ENCODE results near the gene OR51I1. TPM values are rescaled to one million over a fixed set of nuclear protein-coding genes. Genes with fewer than 3 reads are reported as not detected.

OR51I1 gene, protein sequence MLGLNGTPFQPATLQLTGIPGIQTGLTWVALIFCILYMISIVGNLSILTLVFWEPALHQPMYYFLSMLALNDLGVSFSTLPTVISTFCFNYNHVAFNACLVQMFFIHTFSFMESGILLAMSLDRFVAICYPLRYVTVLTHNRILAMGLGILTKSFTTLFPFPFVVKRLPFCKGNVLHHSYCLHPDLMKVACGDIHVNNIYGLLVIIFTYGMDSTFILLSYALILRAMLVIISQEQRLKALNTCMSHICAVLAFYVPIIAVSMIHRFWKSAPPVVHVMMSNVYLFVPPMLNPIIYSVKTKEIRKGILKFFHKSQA
- not detected for total RNA-seq

- no peak for DNase-seq (ENCODE audit: low spot score)
- ATAC-seq, result no peak
These were observed at the start of gene OR51I1 for GRCh38 chr11:5441414-5441813. TSS of gene OR51I1 (minus strand) at chr11:5441514. CDS start at chr11:5441514, 0 bp downstream.

GRCh38 chr11:5489576-5490357, 48.5 kb upstream of the OR51I1 start:
- DNase-seq (ENCODE audit: low spot score) (no peak), ATAC-seq (no peak)

DNA sequence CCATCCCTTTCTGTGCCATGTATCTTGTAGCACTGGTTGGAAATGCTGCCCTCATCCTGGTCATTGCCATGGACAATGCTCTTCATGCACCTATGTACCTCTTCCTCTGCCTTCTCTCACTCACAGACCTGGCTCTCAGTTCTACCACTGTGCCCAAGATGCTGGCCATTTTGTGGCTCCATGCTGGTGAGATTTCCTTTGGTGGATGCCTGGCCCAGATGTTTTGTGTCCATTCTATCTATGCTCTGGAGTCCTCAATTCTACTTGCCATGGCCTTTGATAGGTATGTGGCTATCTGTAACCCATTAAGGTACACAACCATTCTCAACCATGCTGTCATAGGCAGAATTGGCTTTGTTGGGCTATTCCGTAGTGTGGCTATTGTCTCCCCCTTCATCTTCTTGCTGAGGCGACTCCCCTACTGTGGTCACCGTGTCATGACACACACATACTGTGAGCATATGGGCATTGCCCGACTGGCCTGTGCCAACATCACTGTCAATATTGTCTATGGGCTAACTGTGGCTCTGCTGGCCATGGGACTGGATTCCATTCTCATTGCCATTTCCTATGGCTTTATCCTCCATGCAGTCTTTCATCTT, 47.6 kb upstream of the OR51I1 start:
- DNase-seq (ENCODE audit: low spot score) (no peak), ATAC-seq (no peak)

GRCh38 chr11:5488385-5488784, 47.1 kb upstream of the OR51I1 start, which contains the start of gene OR52D1:
TSS of gene OR52D1 (plus strand) at chr11:5488685. CDS start at chr11:5488707, 22 bp downstream.
- DNase-seq (ENCODE audit: low spot score) (no peak), ATAC-seq (no peak)

DNA sequence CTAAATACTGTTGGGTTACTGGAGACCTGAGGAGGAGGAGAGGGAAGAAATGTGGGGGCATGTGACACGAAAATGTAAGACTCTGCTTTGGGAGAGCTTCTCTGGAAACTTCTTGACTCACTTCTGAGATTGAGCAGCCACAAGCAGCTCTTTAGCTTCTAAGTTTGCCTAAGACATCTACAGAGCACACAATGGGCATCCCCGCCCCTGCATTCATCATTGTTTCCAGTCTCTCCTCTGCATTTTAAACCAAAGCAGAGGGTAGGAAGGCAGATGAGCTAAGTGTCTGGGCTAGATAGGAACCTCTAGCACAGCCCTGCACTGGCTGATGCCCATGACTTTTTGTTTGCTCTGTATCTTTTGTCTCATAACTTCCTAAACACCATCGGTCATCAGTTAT, 45.1 kb upstream of the OR51I1 start:
- ATAC-seq, result no peak
- no peak for DNase-seq (ENCODE audit: low spot score)

DNA sequence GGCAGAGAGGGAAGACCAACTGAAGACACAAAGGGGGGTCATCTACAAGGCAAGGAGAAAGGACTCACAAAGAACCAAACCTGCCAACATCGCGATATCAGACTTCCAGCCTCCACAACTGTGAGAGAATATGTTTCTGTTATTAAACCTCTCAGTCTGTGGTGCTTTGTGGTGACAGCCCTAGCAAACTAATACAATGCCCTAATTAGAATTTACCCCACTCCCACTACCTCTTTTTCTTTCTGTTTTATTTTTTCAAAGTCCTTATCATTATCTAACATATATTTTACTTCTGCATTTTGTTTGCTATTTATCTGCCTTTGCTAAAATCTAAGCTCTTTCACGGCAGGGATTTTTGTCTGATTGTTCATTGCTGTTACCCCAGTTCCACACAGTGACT, 44.7 kb upstream of the OR51I1 start:
- ATAC-seq (no peak), DNase-seq (ENCODE audit: low spot score) (no peak)

DNA sequence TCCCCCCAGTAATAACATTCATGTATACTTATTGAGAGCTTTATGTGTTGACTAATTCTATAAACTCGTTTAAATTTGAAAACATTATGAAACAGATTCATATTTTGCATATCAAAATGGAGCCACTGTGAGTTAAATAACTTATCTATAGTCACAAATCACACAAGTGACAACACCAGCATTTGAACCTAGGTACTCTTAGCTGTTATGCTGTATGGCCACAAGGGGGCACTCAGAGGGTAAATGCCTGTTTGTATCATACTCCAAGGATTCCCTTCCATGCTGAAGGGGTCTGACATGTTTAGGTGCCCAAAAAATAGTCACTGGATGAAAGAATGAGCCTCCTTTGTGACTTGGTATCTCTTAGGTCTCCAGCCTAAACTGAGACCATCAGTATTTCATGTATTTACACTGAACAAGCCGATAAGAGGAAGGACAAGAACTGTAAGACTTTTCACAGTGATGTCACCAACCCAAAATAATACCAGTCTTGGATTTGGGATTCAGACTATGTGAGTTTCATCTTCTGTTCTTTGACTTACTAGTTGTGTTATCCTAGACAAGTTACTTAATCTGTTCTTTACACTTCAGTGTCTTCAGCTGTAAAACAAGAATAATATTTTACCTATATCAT, 35.0 kb upstream of the OR51I1 start:
- ATAC-seq (peak; percentile 95), DNase-seq (ENCODE audit: low spot score) (peak; percentile 51)

GRCh38 chr11:5473921-5474320, 32.6 kb upstream of the OR51I1 start:
- no peak for ATAC-seq
- DNase-seq (ENCODE audit: low spot score), result no peak

GRCh38 chr11:5467527-5467926, 26.2 kb upstream of the OR51I1 start:
- ATAC-seq, result no peak

GRCh38 chr11:5460983-5461621, 19.8 kb upstream of the OR51I1 start:
- DNase-seq (ENCODE audit: low spot score), result no peak
- no peak for ATAC-seq

More at GRCh38 chr11:5467527-5467926, 26.2 kb upstream of the OR51I1 start:
- no peak for DNase-seq (ENCODE audit: low spot score)

- ATAC-seq, result peak; percentile 94
- no peak for DNase-seq (ENCODE audit: low spot score)
These were observed 8.1 kb upstream of the OR51I1 start for GRCh38 chr11:5449432-5449831.

- ATAC-seq (no peak), DNase-seq (ENCODE audit: low spot score) (no peak)
These were observed 7.7 kb upstream of the OR51I1 start, which contains the start of gene OR51I2 for GRCh38 chr11:5449023-5449422. TSS of gene OR51I2 (plus strand) at chr11:5449323. CDS start at chr11:5453489, 4,166 bp downstream.

GRCh38 chr11:5443835-5444393, 2.6 kb upstream of the OR51I1 start:
- no peak for DNase-seq (ENCODE audit: low spot score)
- ATAC-seq, result no peak

GRCh38 chr11:5423131-5423530, 18.2 kb downstream of the OR51I1 start:
- no peak for ATAC-seq
- no peak for DNase-seq (ENCODE audit: low spot score)

DNA sequence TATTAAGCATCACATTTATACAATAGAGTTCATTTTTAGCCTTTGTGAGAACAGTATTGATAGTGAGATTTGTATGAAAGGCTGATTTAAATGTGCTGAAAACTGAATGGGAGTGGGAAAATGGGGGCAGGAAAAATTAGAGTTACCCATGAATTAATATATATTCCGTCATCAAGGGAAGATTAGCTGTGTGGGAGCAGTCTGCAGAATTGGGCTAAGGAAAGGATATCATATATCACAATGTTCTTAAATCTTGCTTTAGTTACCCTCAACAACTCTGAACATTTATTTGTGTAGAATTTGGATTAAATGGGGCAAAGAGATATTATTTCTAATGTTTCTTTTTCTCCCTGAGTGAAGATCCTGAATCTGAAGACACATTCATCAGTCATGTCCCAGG, 19.5 kb downstream of the OR51I1 start, which contains the start of gene OR51Q1:
TSS of gene OR51Q1 (plus strand) at position 301 of the 400 bp plus-strand sequence. CDS start at position 391, 90 bp downstream.
- DNase-seq (ENCODE audit: low spot score), result no peak
- ATAC-seq, result no peak

DNA sequence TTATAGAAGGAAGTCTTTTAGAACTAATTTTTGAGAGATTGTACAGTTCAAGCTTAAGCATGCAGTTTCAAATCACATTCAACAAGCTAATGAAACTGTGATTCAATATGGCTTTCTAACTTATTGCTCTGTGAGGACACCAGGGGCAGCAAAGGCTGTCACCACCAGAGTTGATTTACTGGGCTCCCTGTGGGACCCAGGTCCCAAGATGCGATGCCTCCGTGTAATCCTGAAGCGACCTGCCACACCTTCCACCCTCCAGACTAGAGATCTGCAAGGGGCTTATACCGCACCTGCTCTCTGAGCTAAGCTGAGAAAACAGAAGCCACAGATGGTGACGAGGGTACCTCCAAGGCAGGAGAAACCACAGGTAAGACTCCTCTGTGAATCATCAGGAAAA, 20.3 kb downstream of the OR51I1 start:
- no peak for ATAC-seq
- DNase-seq (ENCODE audit: low spot score), result no peak

- DNase-seq (ENCODE audit: low spot score), result no peak
- ATAC-seq, result no peak
These were observed 36.1 kb downstream of the OR51I1 start for GRCh38 chr11:5405173-5405572.

DNA sequence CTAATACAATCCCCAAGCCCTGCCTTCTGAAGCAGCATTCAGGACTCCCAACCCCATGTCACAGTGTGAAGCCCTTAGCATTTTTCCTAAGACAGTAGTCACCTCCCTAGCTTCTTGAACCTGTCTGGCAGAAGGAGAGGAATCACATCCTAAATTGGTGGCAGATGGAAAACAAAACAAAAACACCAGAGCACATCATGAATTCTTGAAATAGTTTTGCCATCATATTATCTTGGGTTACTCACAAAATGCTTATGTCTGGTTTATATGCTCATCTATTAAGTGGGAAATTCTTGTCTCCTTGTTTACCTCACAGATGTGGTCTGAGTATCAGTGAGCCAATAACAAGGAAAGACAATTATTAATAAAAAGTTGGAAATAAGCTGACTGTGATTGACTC, 42.4 kb downstream of the OR51I1 start:
- ATAC-seq, result no peak

GRCh38 chr11:5394091-5394490, 47.2 kb downstream of the OR51I1 start:
- ATAC-seq, result no peak
- no peak for DNase-seq (ENCODE audit: low spot score)

More for the DNA sequence above, 42.4 kb downstream of the OR51I1 start:
- no peak for DNase-seq (ENCODE audit: low spot score)

Measured in left lobe of liver (tissue), 2 donors.